Effector memory CD4-positive, alpha-beta T cell (primary cell): Measurements from ENCODE around the gene HOXC9.

Experiments
- DNase-seq, 3 donors: peaks; one replicate each; pipeline ENCODE4 v3.0.0-alpha.2; 2020
- H3K27ac ChIP-seq: 2 replicates; pipeline ENCODE4 v1.7.0; 2013; ENCODE audit warnings: mild to moderate bottlenecking, low read length, moderate library complexity; ENCODE audit not compliant: insufficient read depth, poor library complexity, severe bottlenecking
- H3K27me3 ChIP-seq: replicated peaks from 2 replicates; pipeline ENCODE4 v1.7.0; 2013; ENCODE audit warnings: mild to moderate bottlenecking, low read length; ENCODE audit not compliant: insufficient read depth, control insufficient read depth, poor library complexity, severe bottlenecking
- H3K36me3 ChIP-seq: 2 replicates; pipeline ENCODE4 v1.7.0; 2013; ENCODE audit warnings: mild to moderate bottlenecking, low read length, moderate library complexity; ENCODE audit not compliant: control insufficient read depth, insufficient read depth
- H3K4me1 ChIP-seq: 2 replicates; pipeline ENCODE4 v1.7.0; 2013; ENCODE audit warnings: low read length, mild to moderate bottlenecking; ENCODE audit not compliant: control insufficient read depth, insufficient read depth, poor library complexity, severe bottlenecking
- H3K4me3 ChIP-seq: 2 replicates; pipeline ENCODE4 v1.7.0; 2013; ENCODE audit warnings: low read length, low read depth, mild to moderate bottlenecking; ENCODE audit not compliant: insufficient read depth, poor library complexity, severe bottlenecking
- H3K9me3 ChIP-seq: 2 replicates; pipeline ENCODE4 v1.7.0; 2013; ENCODE audit warnings: mild to moderate bottlenecking, low read length, moderate library complexity; ENCODE audit not compliant: control insufficient read depth

HOXC9 gene

GRCh38 chr12:54050482-54050810 is 50.5 kb downstream of the HOXC9 start:
- Histone ChIP-seq H3K27ac (no peak overlapping the region), H3K27me3 (peaks cover 86% of the 10 kb centered on the region), H3K9me3 (no peaks in the 10 kb centered on the region), H3K4me1 (peaks cover 40% of the 10 kb centered on the region), H3K4me3 (no peak overlapping the region), H3K36me3 (no peaks in the 10 kb centered on the region)
- no peak for DNase-seq

GRCh38 chr12:54051026-54051842 is 51.3 kb downstream of the HOXC9 start:
- Histone ChIP-seq H3K27ac (no peak overlapping the region), H3K4me3 (no peak overlapping the region), H3K9me3 (no peaks in the 10 kb centered on the region), H3K27me3 (peaks cover 79% of the 10 kb centered on the region), H3K36me3 (no peaks in the 10 kb centered on the region), H3K4me1 (peaks cover 40% of the 10 kb centered on the region)
- DNase-seq, result no peak

- H3K4me3 ChIP-seq, result no peak overlapping the region
- no peak overlapping the region for H3K27ac ChIP-seq
- no peak for DNase-seq
- no peaks in the 10 kb centered on the region for H3K9me3 ChIP-seq
- H3K36me3 ChIP-seq, result no peaks in the 10 kb centered on the region
- H3K4me1 ChIP-seq, result peaks cover 37% of the 10 kb centered on the region
- peaks cover 71% of the 10 kb centered on the region for H3K27me3 ChIP-seq
Observed at GRCh38 chr12:54051874-54052437, 52.0 kb downstream of the HOXC9 start.

GRCh38 chr12:54052438-54053002 is 52.6 kb downstream of the HOXC9 start:
- no peak overlapping the region for H3K27ac ChIP-seq
- peaks cover 32% of the 10 kb centered on the region for H3K4me1 ChIP-seq
- H3K4me3 ChIP-seq, result peak overlapping the region; percentile 31
- DNase-seq, result no peak
- H3K9me3 ChIP-seq, result no peaks in the 10 kb centered on the region
- peaks cover 66% of the 10 kb centered on the region for H3K27me3 ChIP-seq
- no peaks in the 10 kb centered on the region for H3K36me3 ChIP-seq
